ENCODE measurements around the gene FBLN7. TPM values are rescaled to one million over a fixed set of nuclear protein-coding genes. Genes with fewer than 3 reads are reported as not detected.

FBLN7 gene
- total RNA-seq, 1 donor from 2014 or later: 0.31 TPM

DNA sequence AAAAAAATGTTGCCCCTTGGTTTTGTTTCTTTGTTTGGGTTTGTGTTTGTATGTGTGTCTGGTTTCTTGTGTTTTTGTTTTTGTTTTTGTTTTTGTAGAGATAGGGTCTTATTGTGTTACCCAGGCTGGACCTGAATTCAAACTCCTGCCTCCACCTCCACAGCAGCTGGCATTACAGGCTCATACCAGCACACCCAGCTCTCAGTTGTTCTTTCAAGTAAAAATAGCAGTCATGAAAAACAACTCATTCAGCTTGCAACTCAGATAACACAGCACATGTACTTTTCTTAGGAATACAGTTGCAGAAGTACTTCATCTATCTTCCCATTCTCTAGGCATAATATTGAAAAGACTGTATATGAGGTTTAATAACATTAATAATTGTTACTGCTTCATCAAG lies 79.7 kb downstream of the FBLN7 start:
- TF ChIP-seq, protein P1, sequence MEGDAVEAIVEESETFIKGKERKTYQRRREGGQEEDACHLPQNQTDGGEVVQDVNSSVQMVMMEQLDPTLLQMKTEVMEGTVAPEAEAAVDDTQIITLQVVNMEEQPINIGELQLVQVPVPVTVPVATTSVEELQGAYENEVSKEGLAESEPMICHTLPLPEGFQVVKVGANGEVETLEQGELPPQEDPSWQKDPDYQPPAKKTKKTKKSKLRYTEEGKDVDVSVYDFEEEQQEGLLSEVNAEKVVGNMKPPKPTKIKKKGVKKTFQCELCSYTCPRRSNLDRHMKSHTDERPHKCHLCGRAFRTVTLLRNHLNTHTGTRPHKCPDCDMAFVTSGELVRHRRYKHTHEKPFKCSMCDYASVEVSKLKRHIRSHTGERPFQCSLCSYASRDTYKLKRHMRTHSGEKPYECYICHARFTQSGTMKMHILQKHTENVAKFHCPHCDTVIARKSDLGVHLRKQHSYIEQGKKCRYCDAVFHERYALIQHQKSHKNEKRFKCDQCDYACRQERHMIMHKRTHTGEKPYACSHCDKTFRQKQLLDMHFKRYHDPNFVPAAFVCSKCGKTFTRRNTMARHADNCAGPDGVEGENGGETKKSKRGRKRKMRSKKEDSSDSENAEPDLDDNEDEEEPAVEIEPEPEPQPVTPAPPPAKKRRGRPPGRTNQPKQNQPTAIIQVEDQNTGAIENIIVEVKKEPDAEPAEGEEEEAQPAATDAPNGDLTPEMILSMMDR (IDR thresholded peaks at IDR 0.05): no peak
- POLR2A ChIA-PET: no interaction called here
- Mint-ChIP-seq H3K4me3 (no peak overlapping the region), H3K27ac (no peak overlapping the region), H3K9me3 (peaks cover 9% of the 10 kb centered on the region), H3K36me3 (ENCODE audit: low read depth) (peaks cover 52% of the 10 kb centered on the region), H3K27me3 (no peaks in the 10 kb centered on the region), H3K4me1 (no peaks in the 10 kb centered on the region)
- no peak for ATAC-seq (ENCODE audit: low read depth)
- no peak for DNase-seq
- intact Hi-C loops (cut with micrococcal nuclease): no loop called here
- CTCF ChIA-PET: no interaction called here

DNA sequence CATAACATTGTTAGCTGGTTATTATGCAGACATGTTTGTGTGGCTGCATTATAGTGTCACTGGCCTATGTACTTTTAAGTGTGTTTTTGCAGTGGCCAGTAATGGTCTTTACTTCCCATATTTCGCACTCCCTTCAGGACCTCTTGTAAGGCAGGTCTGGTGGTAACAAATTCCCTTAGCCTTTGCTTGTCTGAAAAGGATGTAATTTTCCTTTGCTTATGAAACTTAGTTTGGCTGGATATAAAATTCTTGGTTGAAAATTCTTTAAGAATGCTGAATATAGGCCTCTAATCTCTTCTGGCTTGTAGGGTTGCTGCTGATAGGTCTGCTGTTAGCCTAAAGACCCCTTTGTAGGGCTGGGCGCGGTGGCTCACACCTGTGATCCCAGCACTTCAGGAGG lies 82.0 kb downstream of the FBLN7 start:
- ChIA-PET CTCF (no interaction called here), POLR2A (no interaction called here)
- Mint-ChIP-seq H3K27ac (no peak overlapping the region), H3K4me3 (no peak overlapping the region), H3K36me3 (ENCODE audit: low read depth) (peaks cover 47% of the 10 kb centered on the region), H3K27me3 (no peaks in the 10 kb centered on the region), H3K4me1 (no peaks in the 10 kb centered on the region), H3K9me3 (peaks cover 9% of the 10 kb centered on the region)
- TF ChIP-seq, protein P1 (IDR thresholded peaks at IDR 0.05): no peak
- ATAC-seq (ENCODE audit: low read depth) (no peak), DNase-seq (no peak)
- intact Hi-C loops (cut with micrococcal nuclease): no loop called here

DNA sequence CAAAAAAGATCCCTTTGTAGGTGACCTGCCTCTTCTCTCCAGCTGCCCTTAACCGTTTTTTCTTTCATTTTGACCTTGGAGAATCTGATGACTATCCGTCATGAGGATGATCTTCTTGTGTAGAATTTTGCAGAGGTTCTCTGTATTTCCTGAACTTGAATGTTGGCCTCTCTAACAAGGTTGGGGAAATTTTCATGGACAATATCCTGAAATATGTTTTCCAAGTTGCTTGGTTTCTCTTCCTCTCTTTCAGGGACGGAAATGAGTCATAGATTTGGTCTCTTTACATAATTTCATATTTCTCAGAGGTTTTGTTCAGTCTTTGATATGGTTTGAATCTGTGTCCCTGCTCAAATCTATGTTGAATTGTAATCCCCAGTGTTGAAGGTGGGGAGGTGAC lies 82.6 kb downstream of the FBLN7 start:
- H3K4me3 Mint-ChIP-seq: no peak overlapping the region
- H3K36me3 Mint-ChIP-seq (ENCODE audit: low read depth): peaks cover 47% of the 10 kb centered on the region
- ATAC-seq (ENCODE audit: low read depth): no peak

DNA sequence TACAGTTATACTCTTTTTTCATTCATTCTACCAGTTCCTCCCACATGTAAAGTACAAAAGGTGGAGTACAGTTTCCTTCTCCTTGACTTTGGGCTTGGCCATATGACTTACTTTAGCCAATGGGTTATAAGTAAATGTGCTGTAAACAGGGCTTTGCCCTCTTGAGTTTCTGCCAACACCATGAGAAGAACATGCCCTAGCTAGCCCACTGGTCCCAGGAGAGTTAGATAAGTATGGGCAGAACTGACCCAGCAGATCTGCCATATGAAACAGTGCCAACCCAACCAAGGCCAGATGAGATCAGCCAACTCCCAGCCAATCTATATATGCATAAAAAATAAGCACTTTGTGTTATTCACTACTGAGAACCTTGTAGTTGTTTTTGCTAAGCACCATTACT lies 91.2 kb downstream of the FBLN7 start:
- intact Hi-C loops (cut with micrococcal nuclease): no loop called here
- Mint-ChIP-seq H3K27me3 (no peaks in the 10 kb centered on the region), H3K4me1 (no peaks in the 10 kb centered on the region), H3K4me3 (no peak overlapping the region), H3K27ac (no peak overlapping the region), H3K36me3 (ENCODE audit: low read depth) (peaks cover 54% of the 10 kb centered on the region), H3K9me3 (peaks cover 2% of the 10 kb centered on the region)
- TF ChIP-seq, protein P1 (IDR thresholded peaks at IDR 0.05): no peak
- ATAC-seq (ENCODE audit: low read depth) (no peak), DNase-seq (no peak)
- ChIA-PET CTCF (no interaction called here), POLR2A (interaction anchor here (0.7 kb wide), 1 partner anchor 26 kb away, joined by 3 read pairs; no protein-coding TSS in a partner anchor)

More for the DNA sequence above, 82.6 kb downstream of the FBLN7 start:
- H3K4me1 Mint-ChIP-seq: no peaks in the 10 kb centered on the region
- H3K27ac Mint-ChIP-seq: no peak overlapping the region
- CTCF ChIA-PET: no interaction called here
- no peaks in the 10 kb centered on the region for H3K27me3 Mint-ChIP-seq
- peaks cover 9% of the 10 kb centered on the region for H3K9me3 Mint-ChIP-seq
- intact Hi-C loops (cut with micrococcal nuclease): no loop called here
- no peak for DNase-seq
- POLR2A ChIA-PET: no interaction called here
- TF ChIP-seq, protein P1 (IDR thresholded peaks at IDR 0.05): no peak

DNA sequence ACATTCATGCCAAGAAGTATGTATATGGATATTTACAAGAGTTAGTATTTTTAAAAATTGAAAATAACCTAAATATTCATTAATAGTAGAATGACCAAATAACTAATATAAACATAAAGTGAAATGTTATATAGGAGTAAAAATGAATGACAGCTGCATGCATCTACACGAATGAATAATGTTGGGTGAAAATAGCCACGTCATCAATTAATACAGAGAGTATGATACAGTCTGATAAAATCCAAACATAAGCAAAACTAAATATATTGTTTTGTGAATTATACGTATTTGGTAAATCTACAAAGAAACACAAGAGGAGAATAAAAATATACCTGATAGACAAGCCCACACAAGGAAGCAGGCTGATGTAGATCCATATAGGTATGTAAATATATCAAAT lies 92.2 kb downstream of the FBLN7 start:
- intact Hi-C loops (cut with micrococcal nuclease): no loop called here
- Mint-ChIP-seq H3K9me3 (peaks cover 2% of the 10 kb centered on the region), H3K36me3 (ENCODE audit: low read depth) (peaks cover 52% of the 10 kb centered on the region), H3K27me3 (no peaks in the 10 kb centered on the region), H3K4me3 (no peak overlapping the region), H3K27ac (no peak overlapping the region), H3K4me1 (no peaks in the 10 kb centered on the region)
- ATAC-seq (ENCODE audit: low read depth) (no peak), DNase-seq (no peak)
- ChIA-PET POLR2A (interaction anchor here (0.6 kb wide), 1 partner anchor 203 kb away, joined by 3 read pairs; the partner anchor contains the start of gene RGPD8), CTCF (no interaction called here)
- TF ChIP-seq, protein P1 (IDR thresholded peaks at IDR 0.05): no peak

Other genes starting within 250 kb of the FBLN7 start
- 0.22 TPM in 1 of 2 replicates, not detected in the other for gene MERTK, start 239.8 kb upstream of the FBLN7 start, total RNA-seq
- gene TMEM87B, start 83.1 kb upstream of the FBLN7 start, total RNA-seq: 19.8 and 20.0 TPM in 2 replicates
- 17.2 and 25.7 TPM in 2 replicates for gene ZC3H8, start 116.7 kb downstream of the FBLN7 start, total RNA-seq
- 7.0 and 7.3 TPM in 2 replicates for gene ZC3H6, start 137.2 kb downstream of the FBLN7 start, total RNA-seq

All from activated B cell treated with CpG ODN at 0.5 μM for 24 hours (primary cell).